GM12873 (cell line): ENCODE data around the gene ZNF484.

Experiments
- CTCF ChIP-seq: IDR thresholded peaks from 2 replicates; pipeline ENCODE4 v1.5.1; 2012; ENCODE audit warnings: low read depth, mild to moderate bottlenecking, moderate library complexity, low read length, control low read depth; ENCODE audit not compliant: insufficient read depth; ENCODE audit errors: missing control alignments

ZNF484 gene

GRCh38 chr9:92877531-92878430 is at the start of gene ZNF484:
ZNF484 (minus strand) TSS chr9:92878038; CDS start chr9:92875029, 3,009 bp downstream.
- no peak for TF ChIP-seq CTCF

GRCh38 chr9:92920437-92920836 is 42.6 kb upstream of the ZNF484 start:
- no peak for TF ChIP-seq CTCF

GRCh38 chr9:92917176-92917800 is 39.5 kb upstream of the ZNF484 start:
- TF ChIP-seq CTCF: no peak

- TF ChIP-seq CTCF: no peak
Observed at GRCh38 chr9:92911511-92912475, 34.0 kb upstream of the ZNF484 start.

- no peak for TF ChIP-seq CTCF
Observed at GRCh38 chr9:92897323-92897722, 19.5 kb upstream of the ZNF484 start.

GRCh38 chr9:92895812-92896436 is 18.1 kb upstream of the ZNF484 start:
- TF ChIP-seq CTCF: no peak
